Astrocyte of the cerebellum (primary cell): Measurements from ENCODE around the gene LNX1.

Source experiments
- DNase-seq: peaks from one replicate; pipeline ENCODE4 v3.0.0-alpha.2; 2011; ENCODE audit warnings: low read depth
- H3K4me3 ChIP-seq: 2 replicates; pipeline ENCODE4 v1.5.1; 2011; ENCODE audit warnings: mild to moderate bottlenecking, low read depth, low read length, moderate library complexity
- CTCF ChIP-seq: IDR thresholded peaks from 2 replicates; pipeline ENCODE4 v1.5.1; 2012; ENCODE audit warnings: low read length, low read depth, moderate library complexity, mild to moderate bottlenecking; ENCODE audit errors: missing control alignments
- in situ Hi-C: cut with HindIII; loops from 2 replicates; pipeline ENCODE4 v1.10.0; 2017; ENCODE audit warnings: low sequenced_read_pairs

The LNX1 gene

GRCh38 chr4:53489279-53489889 lies 101.9 kb downstream of the LNX1 start:
- H3K4me3 ChIP-seq = no peak overlapping the region
- no peak for DNase-seq
- TF ChIP-seq CTCF = no peak
- in situ Hi-C loops = no loop called here

GRCh38 chr4:53487766-53488165 lies 103.5 kb downstream of the LNX1 start:
- in situ Hi-C loops = no loop called here
- no peak overlapping the region for H3K4me3 ChIP-seq

GRCh38 chr4:53485658-53486040 lies 105.6 kb downstream of the LNX1 start:
- no peak for DNase-seq
- in situ Hi-C loops = no loop called here
- no peak for TF ChIP-seq CTCF
- H3K4me3 ChIP-seq = no peak overlapping the region

More at GRCh38 chr4:53487766-53488165, 103.5 kb downstream of the LNX1 start:
- no peak for TF ChIP-seq CTCF
- no peak for DNase-seq

GRCh38 chr4:53484911-53485657 lies 106.2 kb downstream of the LNX1 start:
- in situ Hi-C loops = no loop called here
- no peak overlapping the region for H3K4me3 ChIP-seq
- no peak for TF ChIP-seq CTCF
- DNase-seq = no peak

GRCh38 chr4:53483250-53483649 lies 108.0 kb downstream of the LNX1 start:
- in situ Hi-C loops = no loop called here
- no peak overlapping the region for H3K4me3 ChIP-seq
- DNase-seq = no peak
- no peak for TF ChIP-seq CTCF

- no peak overlapping the region for H3K4me3 ChIP-seq
- in situ Hi-C loops = no loop called here
- TF ChIP-seq CTCF = no peak
- DNase-seq = no peak
Measured at GRCh38 chr4:53481586-53481985, 109.7 kb downstream of the LNX1 start.
